Mucosa of rectum (tissue), 2 donors: Measurements from ENCODE around the gene CCR2.
"Not testable (repeated sequence)": the region's sequence is repeated elsewhere in the genome, so short reads cannot be mapped to it uniquely, and the experiment has no call there.

Experiments
- H3K27ac ChIP-seq, 2 donors: one replicate each; pipeline ENCODE4 v1.7.0; 2013; ENCODE audit warnings: inconsistent platforms in 2 of 2, low read depth in 2 of 2, low read length in 2 of 2
- H3K27me3 ChIP-seq, 2 donors: one replicate each; pipeline ENCODE4 v1.7.0; 2013; ENCODE audit warnings: low read length in 2 of 2; ENCODE audit not compliant: control insufficient read depth in 2 of 2, insufficient read depth in 2 of 2
- H3K36me3 ChIP-seq, 2 donors: one replicate each; pipeline ENCODE4 v1.7.0; 2013; ENCODE audit warnings: low read length in 2 of 2; ENCODE audit not compliant: control insufficient read depth in 2 of 2, insufficient read depth in 2 of 2
- H3K4me1 ChIP-seq, 2 donors: one replicate each; pipeline ENCODE4 v1.7.0; 2013; ENCODE audit warnings: low read length in 2 of 2, mild to moderate bottlenecking in 1 of 2; ENCODE audit not compliant: control insufficient read depth in 2 of 2, insufficient read depth in 2 of 2
- H3K4me3 ChIP-seq, 2 donors: one replicate each; pipeline ENCODE4 v1.7.0; 2013; ENCODE audit warnings: low read length in 2 of 2
- H3K9ac ChIP-seq, 2 donors: one replicate each; pipeline ENCODE4 v1.7.0; 2013; ENCODE audit warnings: low read length in 2 of 2, low read depth in 1 of 2, mild to moderate bottlenecking in 1 of 2
- H3K9me3 ChIP-seq, 2 donors: one replicate each; pipeline ENCODE4 v1.7.0; 2013; ENCODE audit warnings: low read length in 2 of 2; ENCODE audit not compliant: control insufficient read depth in 2 of 2
- donor health status: healthy.
- donor health status: Normal muscosa, but diverticular disease.

Gene CCR2

DNA sequence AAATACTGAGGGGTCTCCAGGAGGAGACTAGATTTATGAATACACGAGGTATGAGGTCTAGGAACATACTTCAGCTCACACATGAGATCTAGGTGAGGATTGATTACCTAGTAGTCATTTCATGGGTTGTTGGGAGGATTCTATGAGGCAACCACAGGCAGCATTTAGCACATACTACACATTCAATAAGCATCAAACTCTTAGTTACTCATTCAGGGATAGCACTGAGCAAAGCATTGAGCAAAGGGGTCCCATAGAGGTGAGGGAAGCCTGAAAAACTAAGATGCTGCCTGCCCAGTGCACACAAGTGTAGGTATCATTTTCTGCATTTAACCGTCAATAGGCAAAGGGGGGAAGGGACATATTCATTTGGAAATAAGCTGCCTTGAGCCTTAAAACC is 21.3 kb downstream of the CCR2 start:
- no peaks in the 10 kb centered on the region for H3K4me1 ChIP-seq

DNA sequence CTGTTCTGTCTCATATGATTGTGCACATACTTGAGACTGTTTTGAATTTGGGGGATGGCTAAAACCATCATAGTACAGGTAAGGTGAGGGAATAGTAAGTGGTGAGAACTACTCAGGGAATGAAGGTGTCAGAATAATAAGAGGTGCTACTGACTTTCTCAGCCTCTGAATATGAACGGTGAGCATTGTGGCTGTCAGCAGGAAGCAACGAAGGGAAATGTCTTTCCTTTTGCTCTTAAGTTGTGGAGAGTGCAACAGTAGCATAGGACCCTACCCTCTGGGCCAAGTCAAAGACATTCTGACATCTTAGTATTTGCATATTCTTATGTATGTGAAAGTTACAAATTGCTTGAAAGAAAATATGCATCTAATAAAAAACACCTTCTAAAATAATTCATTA is 21.9 kb downstream of the CCR2 start:
- Histone ChIP-seq H3K27ac (no peak overlapping the region), H3K27me3 (no peaks in the 10 kb centered on the region), H3K4me3 (no peak overlapping the region), H3K9ac (no peak overlapping the region), H3K9me3 (no peaks in the 10 kb centered on the region), H3K4me1 (peaks cover 1 to 4% of the 10 kb centered on the region in 2 donors), H3K36me3 (no peaks in the 10 kb centered on the region)

More for the DNA sequence above, 21.3 kb downstream of the CCR2 start:
- Histone ChIP-seq H3K36me3 (no peaks in the 10 kb centered on the region), H3K27ac (no peak overlapping the region), H3K9ac (no peak overlapping the region), H3K9me3 (no peaks in the 10 kb centered on the region), H3K27me3 (no peaks in the 10 kb centered on the region), H3K4me3 (no peak overlapping the region)

DNA sequence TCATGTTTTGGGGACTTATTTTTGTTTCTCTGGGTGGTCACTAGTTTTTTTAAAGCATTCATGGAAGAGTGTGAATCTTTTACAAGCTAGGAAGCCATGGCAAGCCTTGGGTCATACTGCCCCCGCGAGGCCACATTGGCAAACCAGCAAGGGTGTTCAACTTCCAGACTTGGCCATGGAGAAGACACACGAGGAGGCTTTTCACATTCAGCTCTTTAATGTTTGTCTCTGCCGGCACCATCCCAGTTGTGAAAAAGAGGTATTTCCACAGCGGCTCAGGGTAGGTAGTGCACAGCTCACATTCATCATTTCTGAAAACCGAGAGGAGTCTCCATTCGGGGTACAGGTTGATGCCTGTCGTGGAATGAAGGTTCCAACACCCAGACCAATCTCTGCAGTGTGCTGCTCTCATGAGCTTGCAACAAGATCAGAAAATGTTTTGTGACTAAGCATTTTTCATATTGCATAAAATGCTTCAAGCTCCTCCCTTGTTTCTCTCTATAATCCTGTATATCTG is 24.6 kb downstream of the CCR2 start:
- no peaks in the 10 kb centered on the region for H3K27me3 ChIP-seq
- H3K9ac ChIP-seq: peak overlapping the region in 1 of 2 donors; percentile 47
- H3K4me3 ChIP-seq: no peak overlapping the region
- no peak overlapping the region for H3K27ac ChIP-seq
- peaks cover 10 to 17% of the 10 kb centered on the region in 2 donors for H3K4me1 ChIP-seq
- no peaks in the 10 kb centered on the region for H3K9me3 ChIP-seq
- H3K36me3 ChIP-seq: no peaks in the 10 kb centered on the region

DNA sequence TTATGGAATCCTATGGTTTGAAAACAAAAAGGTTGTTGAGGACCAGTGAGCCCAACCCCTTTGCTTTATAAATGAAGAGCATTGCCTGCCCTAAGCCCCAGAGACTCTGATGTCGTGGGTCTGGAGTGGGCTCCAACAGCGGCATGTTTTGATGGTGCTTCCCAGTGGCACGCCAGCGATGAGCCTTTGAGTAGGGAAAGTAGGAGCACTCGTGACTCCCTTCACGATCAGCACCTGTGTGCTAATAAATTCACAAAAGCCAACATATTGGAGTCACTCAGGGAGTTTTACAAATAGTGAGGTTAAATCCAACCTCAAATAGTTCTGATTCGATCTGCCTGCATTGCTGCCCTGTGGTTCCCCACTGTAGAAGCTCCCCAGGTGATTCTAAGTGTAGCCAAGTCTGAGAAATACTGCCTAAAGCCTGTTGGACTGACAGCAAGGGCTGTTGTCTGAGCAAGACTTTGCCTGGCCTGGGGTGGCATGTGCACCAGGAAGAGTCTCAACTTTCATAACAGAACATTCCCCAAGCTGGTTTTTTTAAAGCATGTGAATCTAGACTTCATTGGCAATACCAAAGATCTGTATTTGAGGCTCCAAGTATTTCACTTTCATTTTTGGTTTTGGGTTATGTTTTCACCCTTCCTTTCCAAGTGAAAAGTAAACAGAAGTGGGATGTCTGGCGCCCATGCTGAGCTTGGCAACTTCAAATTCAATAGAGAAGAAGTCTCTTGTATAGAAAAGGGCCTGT is 26.7 kb downstream of the CCR2 start:
- no peaks in the 10 kb centered on the region for H3K27me3 ChIP-seq
- H3K27ac ChIP-seq: peak overlapping the region; percentile 28 to 59
- peaks cover 14 to 24% of the 10 kb centered on the region in 2 donors for H3K4me1 ChIP-seq
- H3K4me3 ChIP-seq: no peak overlapping the region
- H3K9me3 ChIP-seq: no peaks in the 10 kb centered on the region
- no peaks in the 10 kb centered on the region for H3K36me3 ChIP-seq
- H3K9ac ChIP-seq: no peak overlapping the region

GRCh38 chr3:46381625-46382024 is 27.7 kb downstream of the CCR2 start:
- no peak overlapping the region for H3K9ac ChIP-seq
- H3K9me3 ChIP-seq: no peaks in the 10 kb centered on the region
- H3K4me3 ChIP-seq: no peak overlapping the region
- no peaks in the 10 kb centered on the region for H3K27me3 ChIP-seq
- H3K36me3 ChIP-seq: no peaks in the 10 kb centered on the region
- no peak overlapping the region for H3K27ac ChIP-seq
- H3K4me1 ChIP-seq: peaks cover 14 to 26% of the 10 kb centered on the region in 2 donors

GRCh38 chr3:46383211-46383950 is 29.5 kb downstream of the CCR2 start:
- H3K4me1 ChIP-seq: peaks cover 14 to 26% of the 10 kb centered on the region in 2 donors
- no peaks in the 10 kb centered on the region for H3K27me3 ChIP-seq
- H3K4me3 ChIP-seq: no peak overlapping the region
- no peaks in the 10 kb centered on the region for H3K36me3 ChIP-seq
- H3K9ac ChIP-seq: no peak overlapping the region
- H3K27ac ChIP-seq: peak overlapping the region in 1 of 2 donors; percentile 27
- H3K9me3 ChIP-seq: no peaks in the 10 kb centered on the region

- Histone ChIP-seq H3K4me1 (peaks cover 14 to 26% of the 10 kb centered on the region in 2 donors), H3K9me3 (no peaks in the 10 kb centered on the region), H3K27ac (no peak overlapping the region), H3K4me3 (no peak overlapping the region), H3K9ac (no peak overlapping the region), H3K27me3 (no peaks in the 10 kb centered on the region), H3K36me3 (no peaks in the 10 kb centered on the region)
Measured at GRCh38 chr3:46383951-46384330, 30.0 kb downstream of the CCR2 start.

DNA sequence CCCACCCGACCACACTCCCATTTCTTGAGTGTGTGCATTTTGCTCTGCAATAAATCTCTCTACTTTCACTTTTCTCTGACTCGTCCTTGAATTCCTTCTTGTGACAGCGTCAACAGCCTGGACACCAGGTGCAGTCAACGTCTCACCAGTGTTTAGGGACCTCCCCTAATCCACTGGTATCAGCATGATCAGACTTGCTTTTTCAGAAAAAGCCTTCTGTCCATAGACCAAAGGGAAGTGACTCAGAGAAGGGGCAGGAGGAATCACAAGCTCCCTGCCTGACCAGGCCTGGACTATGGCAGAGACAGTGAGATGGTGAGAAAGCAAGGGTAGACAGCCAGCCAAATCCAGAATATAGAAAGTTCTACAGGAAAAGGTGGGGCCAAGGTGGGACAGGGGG is 32.3 kb downstream of the CCR2 start:
- peak overlapping the region; percentile 52 to 67 for H3K27ac ChIP-seq
- H3K9ac ChIP-seq: peak overlapping the region in 1 of 2 donors; percentile 3

DNA sequence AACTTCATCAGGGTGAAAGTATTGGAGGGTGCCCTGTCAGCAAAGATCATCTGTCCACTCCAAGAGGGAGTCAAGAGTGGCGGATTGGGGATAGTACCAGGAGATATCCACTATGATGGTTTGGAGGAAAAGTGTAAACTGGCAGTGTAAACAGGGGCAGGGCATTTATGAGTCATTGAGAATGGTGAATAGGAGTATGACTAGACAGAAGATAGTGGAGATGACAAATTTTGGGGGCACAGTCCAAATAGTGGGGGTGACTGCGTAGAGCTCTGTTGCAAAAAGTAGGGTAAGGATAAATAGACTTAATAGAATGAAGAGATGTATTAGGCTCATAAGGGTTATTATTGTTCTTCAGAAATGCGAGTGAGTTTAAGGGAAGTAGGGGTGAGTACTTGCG is 34.9 kb downstream of the CCR2 start:
- not testable (repeated sequence) for H3K27me3 ChIP-seq, H3K27ac ChIP-seq, H3K9ac ChIP-seq, H3K9me3 ChIP-seq, H3K36me3 ChIP-seq, H3K4me3 ChIP-seq, H3K4me1 ChIP-seq

More for the DNA sequence above, 32.3 kb downstream of the CCR2 start:
- Histone ChIP-seq H3K4me3 (no peak overlapping the region), H3K9me3 (no peaks in the 10 kb centered on the region), H3K36me3 (no peaks in the 10 kb centered on the region), H3K27me3 (no peaks in the 10 kb centered on the region), H3K4me1 (peaks cover 10 to 22% of the 10 kb centered on the region in 2 donors)

DNA sequence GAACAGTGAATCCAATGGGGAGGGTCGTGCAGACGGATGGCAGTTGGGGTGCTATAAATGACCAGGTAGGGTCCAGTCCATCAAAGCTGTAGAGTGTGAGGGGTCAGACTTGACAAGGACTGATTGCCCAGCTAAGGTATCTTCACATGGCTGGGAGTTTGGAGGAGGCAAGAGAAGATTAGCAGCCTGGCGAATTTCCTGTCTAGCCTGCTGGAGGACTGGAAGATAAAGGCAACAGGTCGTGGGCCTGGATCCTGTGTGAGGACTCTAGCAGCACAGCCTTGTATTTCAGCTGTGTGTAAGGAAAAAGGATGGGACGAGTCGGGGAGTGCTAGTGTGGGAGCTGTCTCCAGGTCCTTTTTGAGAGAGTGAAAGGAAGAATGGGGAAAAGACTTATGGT is 35.4 kb downstream of the CCR2 start:
- Histone ChIP-seq H3K27ac (no peak overlapping the region), H3K4me1 (peaks cover 0 to 2% of the 10 kb centered on the region in 2 donors), H3K27me3 (no peaks in the 10 kb centered on the region), H3K9ac (no peak overlapping the region), H3K4me3 (no peak overlapping the region), H3K36me3 (no peaks in the 10 kb centered on the region), H3K9me3 (no peaks in the 10 kb centered on the region)
